Ishikawa (cell line): Measurements from ENCODE around the gene PDE4D.

ENCODE experiments used
- CEBPB ChIP-seq: IDR thresholded peaks from 2 replicates; pipeline ENCODE4 v1.6.1; 2012
- CREB1 ChIP-seq: IDR thresholded peaks from 2 replicates; pipeline ENCODE4 v1.6.1; 2012; ENCODE audit warnings: low read depth
- EGR1 ChIP-seq: IDR thresholded peaks from 2 replicates; pipeline ENCODE4 v1.6.1; 2012
- EP300 ChIP-seq: IDR thresholded peaks from 2 replicates; pipeline ENCODE4 v1.6.1; 2012; ENCODE audit warnings: borderline replicate concordance
- FOXM1 ChIP-seq: IDR thresholded peaks from 2 replicates; pipeline ENCODE4 v1.6.1; 2012; ENCODE audit warnings: low read depth, borderline replicate concordance
- MAX ChIP-seq: IDR thresholded peaks from 2 replicates; pipeline ENCODE4 v1.6.1; 2012
- NFIC ChIP-seq: IDR thresholded peaks from 2 replicates; pipeline ENCODE4 v1.6.1; 2012
- RAD21 ChIP-seq: IDR thresholded peaks from 2 replicates; pipeline ENCODE4 v1.6.1; 2012; ENCODE audit warnings: low read depth
- TAF1 ChIP-seq: IDR thresholded peaks from 2 replicates; pipeline ENCODE4 v1.6.1; 2012; ENCODE audit warnings: low read depth, mild to moderate bottlenecking
- TCF12 ChIP-seq: IDR thresholded peaks from 2 replicates; pipeline ENCODE4 v1.6.1; 2012; ENCODE audit warnings: low read depth
- TEAD4 ChIP-seq: IDR thresholded peaks from 2 replicates; pipeline ENCODE4 v1.6.1; 2012
- YY1 ChIP-seq: IDR thresholded peaks from 2 replicates; pipeline ENCODE4 v1.6.1; 2012; ENCODE audit warnings: low read depth
- ZBTB7A ChIP-seq: IDR thresholded peaks from 2 replicates; pipeline ENCODE4 v1.6.1; 2012; ENCODE audit warnings: low read depth
- TF ChIP-seq, protein P1 (sequence below): IDR thresholded peaks from 2 replicates; pipeline ENCODE4 v1.6.1; 2012
- TF ChIP-seq, protein P2 (sequence below): IDR thresholded peaks from 2 replicates; pipeline ENCODE4 v1.6.1; 2012; ENCODE audit warnings: low read depth, mild to moderate bottlenecking

The PDE4D gene

DNA sequence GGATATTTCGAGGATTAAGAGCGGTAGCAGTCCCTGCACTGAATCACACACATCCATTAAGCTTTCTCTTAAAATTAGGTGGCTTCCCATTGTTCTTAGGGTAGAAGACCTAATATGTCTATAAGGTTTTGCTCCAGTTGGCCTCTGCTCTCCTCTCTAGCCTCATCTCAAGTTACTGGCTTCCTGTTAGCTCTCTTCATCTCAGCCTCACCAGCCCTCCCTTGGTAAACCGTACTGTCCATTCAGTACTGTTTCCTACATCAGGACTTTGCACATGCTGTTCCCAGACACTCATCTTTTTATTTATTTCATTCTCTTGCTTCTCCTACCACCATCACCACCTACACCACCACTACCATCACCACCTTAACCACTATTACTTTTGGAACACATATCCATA lies 428.6 kb downstream of the PDE4D start:
- TF ChIP-seq CEBPB (no peak), NFIC (no peak), FOXM1 (no peak), TAF1 (no peak), YY1 (no peak), TEAD4 (no peak), EGR1 (no peak), CREB1 (no peak), EP300 (no peak), TCF12 (no peak), RAD21 (no peak), ZBTB7A (no peak), MAX (no peak)
- TF ChIP-seq, protein P1, sequence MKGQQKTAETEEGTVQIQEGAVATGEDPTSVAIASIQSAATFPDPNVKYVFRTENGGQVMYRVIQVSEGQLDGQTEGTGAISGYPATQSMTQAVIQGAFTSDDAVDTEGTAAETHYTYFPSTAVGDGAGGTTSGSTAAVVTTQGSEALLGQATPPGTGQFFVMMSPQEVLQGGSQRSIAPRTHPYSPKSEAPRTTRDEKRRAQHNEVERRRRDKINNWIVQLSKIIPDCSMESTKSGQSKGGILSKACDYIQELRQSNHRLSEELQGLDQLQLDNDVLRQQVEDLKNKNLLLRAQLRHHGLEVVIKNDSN: no peak
- TF ChIP-seq, protein P2, sequence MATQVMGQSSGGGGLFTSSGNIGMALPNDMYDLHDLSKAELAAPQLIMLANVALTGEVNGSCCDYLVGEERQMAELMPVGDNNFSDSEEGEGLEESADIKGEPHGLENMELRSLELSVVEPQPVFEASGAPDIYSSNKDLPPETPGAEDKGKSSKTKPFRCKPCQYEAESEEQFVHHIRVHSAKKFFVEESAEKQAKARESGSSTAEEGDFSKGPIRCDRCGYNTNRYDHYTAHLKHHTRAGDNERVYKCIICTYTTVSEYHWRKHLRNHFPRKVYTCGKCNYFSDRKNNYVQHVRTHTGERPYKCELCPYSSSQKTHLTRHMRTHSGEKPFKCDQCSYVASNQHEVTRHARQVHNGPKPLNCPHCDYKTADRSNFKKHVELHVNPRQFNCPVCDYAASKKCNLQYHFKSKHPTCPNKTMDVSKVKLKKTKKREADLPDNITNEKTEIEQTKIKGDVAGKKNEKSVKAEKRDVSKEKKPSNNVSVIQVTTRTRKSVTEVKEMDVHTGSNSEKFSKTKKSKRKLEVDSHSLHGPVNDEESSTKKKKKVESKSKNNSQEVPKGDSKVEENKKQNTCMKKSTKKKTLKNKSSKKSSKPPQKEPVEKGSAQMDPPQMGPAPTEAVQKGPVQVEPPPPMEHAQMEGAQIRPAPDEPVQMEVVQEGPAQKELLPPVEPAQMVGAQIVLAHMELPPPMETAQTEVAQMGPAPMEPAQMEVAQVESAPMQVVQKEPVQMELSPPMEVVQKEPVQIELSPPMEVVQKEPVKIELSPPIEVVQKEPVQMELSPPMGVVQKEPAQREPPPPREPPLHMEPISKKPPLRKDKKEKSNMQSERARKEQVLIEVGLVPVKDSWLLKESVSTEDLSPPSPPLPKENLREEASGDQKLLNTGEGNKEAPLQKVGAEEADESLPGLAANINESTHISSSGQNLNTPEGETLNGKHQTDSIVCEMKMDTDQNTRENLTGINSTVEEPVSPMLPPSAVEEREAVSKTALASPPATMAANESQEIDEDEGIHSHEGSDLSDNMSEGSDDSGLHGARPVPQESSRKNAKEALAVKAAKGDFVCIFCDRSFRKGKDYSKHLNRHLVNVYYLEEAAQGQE: no peak

- TF ChIP-seq FOXM1 (no peak), EP300 (no peak), RAD21 (no peak), CEBPB (no peak), MAX (no peak)
Measured at GRCh38 chr5:59462956-59463355, 430.6 kb downstream of the PDE4D start.

DNA sequence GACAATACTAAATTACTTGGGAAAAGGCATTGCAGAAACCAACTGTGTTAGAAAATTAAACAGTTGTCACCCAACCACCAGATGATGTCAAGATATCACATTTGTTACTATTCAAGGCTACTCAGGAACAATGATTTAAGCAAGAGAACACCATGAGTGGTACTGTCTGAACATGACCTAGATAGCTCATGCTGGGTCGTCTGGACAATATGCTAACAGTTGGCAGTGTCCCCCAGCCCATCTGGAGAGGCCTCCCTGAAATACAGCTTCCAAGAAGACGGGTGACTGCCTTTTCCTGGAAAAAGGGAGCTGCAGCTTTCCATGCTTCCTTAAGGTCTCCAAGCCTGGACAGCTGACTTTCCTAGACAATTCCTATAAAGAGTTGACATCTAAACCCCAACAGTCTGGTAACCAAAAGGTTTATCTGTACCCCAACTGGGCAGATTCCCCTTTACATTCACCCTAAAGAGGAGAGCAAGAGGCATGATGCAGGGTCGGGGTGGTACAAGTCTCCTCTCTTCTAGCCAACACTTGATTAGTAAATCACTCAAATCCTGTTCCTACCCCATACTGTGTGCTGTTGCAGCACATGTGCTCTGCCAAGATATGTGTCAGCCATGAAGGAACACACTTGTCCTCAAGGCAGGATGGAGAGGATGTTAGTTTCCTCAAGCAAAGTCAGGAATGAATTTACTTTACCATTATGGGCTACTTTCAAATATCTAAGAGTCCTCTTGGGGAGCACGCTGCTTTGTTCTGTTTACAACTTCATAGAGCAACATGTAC lies 433.0 kb downstream of the PDE4D start:
- TF ChIP-seq EP300 (no peak), MAX (no peak), CREB1 (no peak), TCF12 (no peak), RAD21 (no peak), TEAD4 (no peak), YY1 (no peak), NFIC (no peak), TAF1 (no peak)
- TF ChIP-seq, protein P2: no peak
- TF ChIP-seq, protein P1: no peak

GRCh38 chr5:59458966-59459729 lies 434.4 kb downstream of the PDE4D start:
- TF ChIP-seq, protein P2: no peak
- TF ChIP-seq, protein P1: no peak
- TF ChIP-seq CREB1: no peak
- no peak for TF ChIP-seq MAX
- TF ChIP-seq RAD21: no peak
- TF ChIP-seq TAF1: no peak
- TF ChIP-seq ZBTB7A: no peak
- TF ChIP-seq CEBPB: no peak
- no peak for TF ChIP-seq EP300
- no peak for TF ChIP-seq TEAD4
- TF ChIP-seq FOXM1: no peak
- TF ChIP-seq EGR1: no peak
- TF ChIP-seq TCF12: no peak
- no peak for TF ChIP-seq YY1
- no peak for TF ChIP-seq NFIC
